Hematopoietic multipotent progenitor cell treated with erythropoietin and hydrocortisone succinate and interleukin-3 and kit ligand, for 4 days (in vitro differentiated cells): Measurements from ENCODE around the gene PARD6B.
A peak's percentile ranks its signal among the peaks of the same experiment; 100 is the strongest.
"Not testable (repeated sequence)": the region's sequence is repeated elsewhere in the genome, so short reads cannot be mapped to it uniquely, and the experiment has no call there.

Experiments used
- DNase-seq: peaks from one replicate; pipeline ENCODE4 v3.0.0-alpha.2; 2015

PARD6B gene

GRCh38 chr20:50731055-50731929 lies at the start of gene PARD6B:
TSS of gene PARD6B (plus strand) at chr20:50731580. CDS start at chr20:50731787, 207 bp downstream.
- DNase-seq: peak; percentile 99

- DNase-seq: no peak
Observed at GRCh38 chr20:50682065-50682464, 49.3 kb upstream of the PARD6B start.

GRCh38 chr20:50682947-50683530 lies 48.3 kb upstream of the PARD6B start:
- no peak for DNase-seq

GRCh38 chr20:50683570-50683969 lies 47.8 kb upstream of the PARD6B start:
- DNase-seq: no peak

- DNase-seq: no peak
Observed at GRCh38 chr20:50686821-50687220, 44.6 kb upstream of the PARD6B start.

- no peak for DNase-seq
Observed at GRCh38 chr20:50688256-50688975, 43.0 kb upstream of the PARD6B start.

GRCh38 chr20:50689864-50690649 lies 41.3 kb upstream of the PARD6B start:
- peak; percentile 75 for DNase-seq

- peak; percentile 96 for DNase-seq
Observed at GRCh38 chr20:50690650-50691572, 40.5 kb upstream of the PARD6B start, which contains the start of gene RIPOR3. TSS of gene RIPOR3 (minus strand) at chr20:50691542. CDS start at chr20:50691128, 414 bp downstream.

- DNase-seq: peak; percentile 92
Observed at GRCh38 chr20:50691573-50692551, 39.5 kb upstream of the PARD6B start.

GRCh38 chr20:50692552-50692933 lies 38.8 kb upstream of the PARD6B start:
- peak; percentile 54 for DNase-seq

GRCh38 chr20:50693001-50693400 lies 38.4 kb upstream of the PARD6B start:
- DNase-seq: no peak

- no peak for DNase-seq
Observed at GRCh38 chr20:50694379-50695134, 36.8 kb upstream of the PARD6B start.

GRCh38 chr20:50695135-50695872 lies 36.1 kb upstream of the PARD6B start:
- no peak for DNase-seq

GRCh38 chr20:50698255-50698654 lies 33.1 kb upstream of the PARD6B start:
- not testable (repeated sequence) for DNase-seq

GRCh38 chr20:50699688-50700087 lies 31.7 kb upstream of the PARD6B start:
- DNase-seq: no peak

- no peak for DNase-seq
Observed at GRCh38 chr20:50701041-50701963, 30.1 kb upstream of the PARD6B start.

GRCh38 chr20:50703651-50704438 lies 27.5 kb upstream of the PARD6B start:
- not testable (repeated sequence) for DNase-seq
